ENCODE results near the gene HDHD2. TPM values are rescaled to one million over a fixed set of nuclear protein-coding genes. Genes with fewer than 3 reads are reported as not detected.
A peak's percentile ranks its signal among the peaks of the same experiment; 100 is the strongest.

Gene HDHD2
- total and polyA plus RNA-seq, 2 of the 13 experiments (the other 11 are each of a cell fraction or from before 2014, with no cell fraction given), result 10.2 to 34.7 TPM

GRCh38 chr18:47184419-47185050 lies 34.2 kb upstream of the HDHD2 start:
- Histone ChIP-seq H3K4me1 (ENCODE audit: insufficient read depth, low read length) (no peaks in the 10 kb centered on the region), H3K27me3 (ENCODE audit: control insufficient read depth in 1 of 2, insufficient read depth in 2 of 2, low read length in 2 of 2) (peaks cover 0 to 7% of the 10 kb centered on the region in 2 experiments; a peak in 1 of 5 replicates), H3K79me2 (ENCODE audit: insufficient read depth, low read length) (no peaks in the 10 kb centered on the region), H4K20me1 (ENCODE audit: insufficient read depth, low read length) (no peaks in the 10 kb centered on the region), H3K9ac (ENCODE audit: insufficient read depth, low read depth, low read length) (no peak overlapping the region), H3K4me3 (replicated peaks in 1 of 3; ENCODE audit: insufficient read depth in 1 of 3, low read depth in 2 of 3, low read length in 3 of 3) (no peak overlapping the region), H3K36me3 (replicated peaks in 1 of 2; ENCODE audit: control insufficient read depth in 1 of 2, insufficient read depth in 2 of 2, low read length in 2 of 2) (no peaks in the 10 kb centered on the region), H3K4me2 (ENCODE audit: low read depth, low read length) (no peak overlapping the region), H3K27ac (ENCODE audit: extremely low read length, insufficient read depth, low read length) (no peak overlapping the region), H3K9me3 (ENCODE audit: low read length) (peaks cover 14% of the 10 kb centered on the region), H2AFZ (ENCODE audit: low read length) (no peak overlapping the region)
- POLR2A ChIA-PET, result interaction anchor here (0.7 kb wide), 1 partner anchor 35 kb away, joined by 3 read pairs; the partner anchor contains the start of gene HDHD2
- 42% methylated on average over 5 of the region's 5 CpGs for WGBS (ENCODE audit: low lambda C conversion rate)
- ATAC-seq (no peak), DNase-seq (ENCODE audit: low spot score) (peak; percentile 52), FAIRE-seq (no peak)
- CTCF ChIA-PET (ENCODE audit: low intra/inter-chr PET ratio, low total read pairs), result no interaction called here
- no TSS peak for BruUV-seq (replicated peaks)
- intact Hi-C loops (cut with micrococcal nuclease; ENCODE audit: unreplicated experiment), result no loop called here
- in situ Hi-C loops (cut with HindIII; ENCODE audit: extremely low pct_ligation_motif_present, low pct_unique_long_range_greater_than_20kb), result no loop called here
- TF ChIP-seq SOX13 (IDR thresholded peaks at IDR 0.05) (no peak), SOX13 (CRISPR knock-in tag; conservative IDR thresholded peaks at IDR 0.05 in 1 of 2, IDR thresholded peaks at IDR 0.05 in 1 of 2) (peak in 1 of 2 experiments; percentile 32; a peak in 1 of 4 replicates), MIER2 (CRISPR knock-in tag; IDR thresholded peaks at IDR 0.05) (no peak), BHLHE40 (IDR thresholded peaks at IDR 0.05; ENCODE audit: low read length) (peak; percentile 54), ZNF280B (CRISPR knock-in tag; IDR thresholded peaks at IDR 0.05; ENCODE audit: borderline replicate concordance) (no peak), MEF2D (CRISPR knock-in tag; IDR thresholded peaks at IDR 0.05) (no peak), ZNF383 (CRISPR knock-in tag; IDR thresholded peaks at IDR 0.05; ENCODE audit: borderline replicate concordance) (no peak), FOSL2 (CRISPR knock-in tag; IDR thresholded peaks at IDR 0.05) (0 out of 2 replicates have a peak, but pooled peaks have one; percentile 22), ATF3 (CRISPR knock-in tag; IDR thresholded peaks at IDR 0.05) (no peak), MAFF (IDR thresholded peaks at IDR 0.05; ENCODE audit: low read depth, low read length) (peak; percentile 77), DNMT1 (CRISPR knock-in tag; IDR thresholded peaks at IDR 0.05) (no peak), NFE2 (CRISPR knock-in tag; IDR thresholded peaks at IDR 0.05) (peak; percentile 61; the same call in 1 of the 2 replicates), NFE2L2 (IDR thresholded peaks at IDR 0.05; ENCODE audit: low read length) (peak; percentile 96), NFATC3 (CRISPR knock-in tag; IDR thresholded peaks at IDR 0.05) (no peak), ZNF225 (CRISPR knock-in tag; IDR thresholded peaks at IDR 0.05) (no peak), ZNF615 (CRISPR knock-in tag; IDR thresholded peaks at IDR 0.05; ENCODE audit: borderline replicate concordance) (no peak), MAFG (CRISPR knock-in tag; IDR thresholded peaks at IDR 0.05) (peak; percentile 66), FOXK2 (IDR thresholded peaks at IDR 0.05) (no peak)
- TF ChIP-seq, protein P1, sequence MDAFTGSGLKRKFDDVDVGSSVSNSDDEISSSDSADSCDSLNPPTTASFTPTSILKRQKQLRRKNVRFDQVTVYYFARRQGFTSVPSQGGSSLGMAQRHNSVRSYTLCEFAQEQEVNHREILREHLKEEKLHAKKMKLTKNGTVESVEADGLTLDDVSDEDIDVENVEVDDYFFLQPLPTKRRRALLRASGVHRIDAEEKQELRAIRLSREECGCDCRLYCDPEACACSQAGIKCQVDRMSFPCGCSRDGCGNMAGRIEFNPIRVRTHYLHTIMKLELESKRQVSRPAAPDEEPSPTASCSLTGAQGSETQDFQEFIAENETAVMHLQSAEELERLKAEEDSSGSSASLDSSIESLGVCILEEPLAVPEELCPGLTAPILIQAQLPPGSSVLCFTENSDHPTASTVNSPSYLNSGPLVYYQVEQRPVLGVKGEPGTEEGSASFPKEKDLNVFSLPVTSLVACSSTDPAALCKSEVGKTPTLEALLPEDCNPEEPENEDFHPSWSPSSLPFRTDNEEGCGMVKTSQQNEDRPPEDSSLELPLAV (CRISPR knock-in tag; conservative IDR thresholded peaks at IDR 0.05; ENCODE audit: low read depth), result no peak
- TF ChIP-seq, protein P2, sequence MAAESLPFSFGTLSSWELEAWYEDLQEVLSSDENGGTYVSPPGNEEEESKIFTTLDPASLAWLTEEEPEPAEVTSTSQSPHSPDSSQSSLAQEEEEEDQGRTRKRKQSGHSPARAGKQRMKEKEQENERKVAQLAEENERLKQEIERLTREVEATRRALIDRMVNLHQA (CRISPR knock-in tag; IDR thresholded peaks at IDR 0.05), result no peak
- TF ChIP-seq, protein P3, sequence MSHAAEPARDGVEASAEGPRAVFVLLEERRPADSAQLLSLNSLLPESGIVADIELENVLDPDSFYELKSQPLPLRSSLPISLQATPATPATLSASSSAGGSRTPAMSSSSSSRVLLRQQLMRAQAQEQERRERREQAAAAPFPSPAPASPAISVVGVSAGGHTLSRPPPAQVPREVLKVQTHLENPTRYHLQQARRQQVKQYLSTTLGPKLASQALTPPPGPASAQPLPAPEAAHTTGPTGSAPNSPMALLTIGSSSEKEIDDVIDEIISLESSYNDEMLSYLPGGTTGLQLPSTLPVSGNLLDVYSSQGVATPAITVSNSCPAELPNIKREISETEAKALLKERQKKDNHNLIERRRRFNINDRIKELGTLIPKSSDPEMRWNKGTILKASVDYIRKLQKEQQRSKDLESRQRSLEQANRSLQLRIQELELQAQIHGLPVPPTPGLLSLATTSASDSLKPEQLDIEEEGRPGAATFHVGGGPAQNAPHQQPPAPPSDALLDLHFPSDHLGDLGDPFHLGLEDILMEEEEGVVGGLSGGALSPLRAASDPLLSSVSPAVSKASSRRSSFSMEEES (CRISPR knock-in tag; IDR thresholded peaks at IDR 0.05), result peak; percentile 54; the same call in 1 of the 2 replicates
